ENCODE data around the gene PARP3.

GRCh38 chr3:51934139-51934850 lies 7.9 kb upstream of the PARP3 start:
- TF ChIP-seq REST (IDR thresholded peaks at IDR 0.05; ENCODE audit: low read depth, low read length) (peak; percentile 44; the same call in 1 of the 2 replicates), MYC (IDR thresholded peaks at IDR 0.05; ENCODE audit: insufficient read depth, insufficient read length, insufficient replicate concordance, low read length, severe bottlenecking) (no peak), CTCF (IDR thresholded peaks at IDR 0.05 in 2 of 3, conservative IDR thresholded peaks at IDR 0.05 in 1 of 3; ENCODE audit: control insufficient read depth in 2 of 3, extremely low read depth in 1 of 3, insufficient read depth in 1 of 3, low read depth in 3 of 3, low read length in 3 of 3) (no peak), POLR2AphosphoS5 (IDR thresholded peaks at IDR 0.05; ENCODE audit: low read length) (no peak), MTA2 (IDR thresholded peaks at IDR 0.05; ENCODE audit: low read depth) (no peak), ZNF687 (IDR thresholded peaks at IDR 0.05) (no peak), SIN3A (IDR thresholded peaks at IDR 0.05; ENCODE audit: low read depth, low read length) (no peak), HSF1 (IDR thresholded peaks at IDR 0.05; ENCODE audit: low read depth, low read length) (no peak), NBN (IDR thresholded peaks at IDR 0.05) (no peak), SP1 (IDR thresholded peaks at IDR 0.05; ENCODE audit: low read depth, low read length) (no peak), IRF3 (IDR thresholded peaks at IDR 0.05) (no peak), BHLHE40 (IDR thresholded peaks at IDR 0.05; ENCODE audit: borderline replicate concordance in 1 of 2, low read depth in 2 of 2, low read length in 1 of 2) (no peak)

Data from GM12878 (cell line).